ENCODE data around the gene SNX8. TPM values are rescaled to one million over a fixed set of nuclear protein-coding genes. Genes with fewer than 3 reads are reported as not detected.
A peak's percentile ranks its signal among the peaks of the same experiment; 100 is the strongest.

The SNX8 gene
- total and polyA plus RNA-seq, 2 of the 13 experiments (the other 11 are each of a cell fraction or from before 2014, with no cell fraction given), result 20.6 to 45.2 TPM

- no peak overlapping the region for H2AFZ ChIP-seq (ENCODE audit: low read length)
- CTCF ChIA-PET (ENCODE audit: low intra/inter-chr PET ratio, low total read pairs), result no interaction called here
- H3K36me3 ChIP-seq (replicated peaks in 1 of 2; ENCODE audit: control insufficient read depth in 1 of 2, insufficient read depth in 2 of 2, low read length in 2 of 2), result peaks cover 13 to 65% of the 10 kb centered on the region in 2 experiments
- no peaks in the 10 kb centered on the region for H3K9me3 ChIP-seq (ENCODE audit: low read length)
- peaks cover 32% of the 10 kb centered on the region for H3K4me1 ChIP-seq (ENCODE audit: insufficient read depth, low read length)
- peak overlapping the region; percentile 94 for H3K4me2 ChIP-seq (ENCODE audit: low read depth, low read length)
- BruUV-seq (replicated peaks), result no TSS peak
- H4K20me1 ChIP-seq (ENCODE audit: insufficient read depth, low read length), result peaks cover 3% of the 10 kb centered on the region; the same call in 1 of the 2 replicates
- POLR2A ChIA-PET, result no interaction called here
- intact Hi-C loops (cut with micrococcal nuclease; ENCODE audit: unreplicated experiment) (no loop called here), in situ Hi-C loops (cut with HindIII; ENCODE audit: extremely low pct_ligation_motif_present, low pct_unique_long_range_greater_than_20kb) (no loop called here)
- TF ChIP-seq IKZF5 (CRISPR knock-in tag; IDR thresholded peaks at IDR 0.05), result no peak
- no peak for TF ChIP-seq KDM2A (CRISPR knock-in tag; IDR thresholded peaks at IDR 0.05; ENCODE audit: borderline replicate concordance, low read depth)
- no peak for TF ChIP-seq ZNF678 (CRISPR knock-in tag; IDR thresholded peaks at IDR 0.05)
- no peak for TF ChIP-seq EED (CRISPR knock-in tag; IDR thresholded peaks at IDR 0.05)
- TF ChIP-seq GMEB1 (CRISPR knock-in tag; IDR thresholded peaks at IDR 0.05; ENCODE audit: borderline replicate concordance), result no peak
- TF ChIP-seq WIZ (CRISPR knock-in tag; IDR thresholded peaks at IDR 0.05), result no peak
- no peak for TF ChIP-seq GPN1 (CRISPR knock-in tag; IDR thresholded peaks at IDR 0.05; ENCODE audit: borderline replicate concordance)
- no peak for TF ChIP-seq CBFB (CRISPR knock-in tag; IDR thresholded peaks at IDR 0.05)
- no peak for TF ChIP-seq SALL2 (CRISPR knock-in tag; IDR thresholded peaks at IDR 0.05)
- no peak for TF ChIP-seq MLXIP (CRISPR knock-in tag; IDR thresholded peaks at IDR 0.05; ENCODE audit: borderline replicate concordance)
- no peak for TF ChIP-seq ZNF782 (CRISPR knock-in tag; IDR thresholded peaks at IDR 0.05; ENCODE audit: borderline replicate concordance)
- no peak for TF ChIP-seq ZNF768 (CRISPR knock-in tag; IDR thresholded peaks at IDR 0.05)
- no peak for TF ChIP-seq ZNF431 (CRISPR knock-in tag; IDR thresholded peaks at IDR 0.05; ENCODE audit: borderline replicate concordance, low read depth)
- TF ChIP-seq ZNF652 (CRISPR knock-in tag; IDR thresholded peaks at IDR 0.05; ENCODE audit: borderline replicate concordance, low read depth), result no peak
- TF ChIP-seq FOXM1 (CRISPR knock-in tag; IDR thresholded peaks at IDR 0.05), result no peak
- H3K27me3 ChIP-seq (ENCODE audit: control insufficient read depth in 1 of 2, insufficient read depth in 2 of 2, low read length in 2 of 2), result no peaks in the 10 kb centered on the region
- ATAC-seq (no peak), FAIRE-seq (no peak), DNase-seq (ENCODE audit: low spot score) (no peak)
- H3K4me3 ChIP-seq (replicated peaks in 1 of 3; ENCODE audit: insufficient read depth in 1 of 3, low read depth in 2 of 3, low read length in 3 of 3), result no peak overlapping the region
- no peak overlapping the region for H3K9ac ChIP-seq (ENCODE audit: insufficient read depth, low read depth, low read length)
- WGBS (ENCODE audit: low lambda C conversion rate), result 91% methylated on average over 8 of the region's 8 CpGs
- H3K79me2 ChIP-seq (ENCODE audit: insufficient read depth, low read length), result peaks cover 61% of the 10 kb centered on the region
- no peak overlapping the region for H3K27ac ChIP-seq (ENCODE audit: extremely low read length, insufficient read depth, low read length)
Observed at GRCh38 chr7:2230226-2230625, 84.0 kb downstream of the SNX8 start.

All from HepG2 (cell line).